Esophagus squamous epithelium (tissue), 5 donors: ENCODE results near the gene MBOAT1. TPM values are rescaled to one million over a fixed set of nuclear protein-coding genes. Genes with fewer than 3 reads are reported as not detected.

Source experiments
- DNase-seq: peaks from one replicate; lab custom pipeline; 2025; lab: John Stamatoyannopoulos, UW
- H3K27ac ChIP-seq, 4 donors: fragments of 200-600 bp; sonication (generic); one replicate each; pipeline ENCODE4 v1.5.1; 2016 to 2019; ENCODE audit warnings: mild to moderate bottlenecking in 1 of 4
- H3K27me3 ChIP-seq, 4 donors: fragments of 200-600 bp; sonication (generic); 1 replicate in 3 of 4; 2 replicates in 1 of 4; pipeline versions ENCODE4 v1.5.1 to v1.6.0; 2017 to 2021; ENCODE audit warnings: antibody characterized with exemption in 1 of 4
- H3K36me3 ChIP-seq, 3 donors: fragments of 200-600 bp; sonication (generic); one replicate each; pipeline ENCODE4 v1.5.1; 2016 to 2019
- H3K4me1 ChIP-seq, 3 donors: fragments of 200-600 bp; sonication (generic); one replicate each; pipeline ENCODE4 v1.5.1; 2017 to 2019
- H3K4me3 ChIP-seq, 4 donors: fragments of 200-600 bp; sonication (generic); 1 replicate in 3 of 4; 2 replicates in 1 of 4; pipeline ENCODE4 v1.5.1; 2016 to 2019; ENCODE audit warnings: mild to moderate bottlenecking in 2 of 4, moderate library complexity in 1 of 4
- H3K9me3 ChIP-seq, 3 donors: fragments of 200-600 bp; sonication (generic); one replicate each; pipeline ENCODE4 v1.5.1; 2016 to 2019
- CTCF ChIP-seq, 6 experiments: fragments of 450-650 bp in 4 of 6; fragments of 200-600 bp in 2 of 6; sonication (generic) in 2 of 6; IDR thresholded peaks; one replicate each; pipeline ENCODE4 v1.5.1; 2016 to 2019; ENCODE audit warnings: antibody characterized with exemption in 6 of 6, mild to moderate bottlenecking in 4 of 6, moderate library complexity in 4 of 6
- POLR2A ChIP-seq, 4 donors: fragments of 450-650 bp; IDR thresholded peaks; one replicate each; pipeline ENCODE4 v1.6.1; 2017; ENCODE audit warnings: antibody characterized with exemption in 4 of 4, mild to moderate bottlenecking in 4 of 4, moderate library complexity in 3 of 4
- WGBS, 2 donors: methylation state at CpG; one replicate each; pipeline ENCODE4 v1.1.5; 2018; 5-methylcytosine and 5-hydroxymethylcytosine counted together
- intact Hi-C: fragments of 100-400 bp; cut with DNase I; formaldehyde crosslinking; loops from one replicate; pipeline ENCODE4 v1.15.0; 2022
- total RNA-seq, 4 donors: library from RNA; depleted of rRNA; stranded (reverse); fragments of >200 nt; gene quantifications; one replicate each; pipeline ENCODE4 v1.1.0, GENCODE V29; 2016
- donor health status: DM: yes; HTN: yes; CAD: no.

The MBOAT1 gene
- total RNA-seq, 4 donors from 2014 or later = 5.2 to 12.8 (median 12.0) TPM

- TF ChIP-seq CTCF (IDR thresholded peaks at IDR 0.05) (no peak), POLR2A (IDR thresholded peaks at IDR 0.05) (no peak)
- H3K36me3 ChIP-seq = peaks cover 0 to 97% (median 0%) of the 10 kb centered on the region in 3 donors
Observed at GRCh38 chr6:20118892-20119291, 93.4 kb downstream of the MBOAT1 start.

GRCh38 chr6:20117474-20117873 is 94.8 kb downstream of the MBOAT1 start:
- Histone ChIP-seq H3K27ac (peak overlapping the region in 1 of 4 donors; percentile 38), H3K4me1 (peaks cover 0 to 14% (median 0%) of the 10 kb centered on the region in 3 donors), H3K9me3 (no peaks in the 10 kb centered on the region), H3K4me3 (no peak overlapping the region), H3K36me3 (peaks cover 0 to 97% (median 9%) of the 10 kb centered on the region in 3 donors), H3K27me3 (no peaks in the 10 kb centered on the region)
- no peak for DNase-seq
- TF ChIP-seq CTCF (IDR thresholded peaks at IDR 0.05) (no peak), POLR2A (IDR thresholded peaks at IDR 0.05) (no peak)
- 34 to 42% methylated on average over 3 of the region's 3 CpGs for WGBS, 2 donors
- intact Hi-C loops = no loop called here

More at GRCh38 chr6:20118892-20119291, 93.4 kb downstream of the MBOAT1 start:
- DNase-seq = no peak
- H3K9me3 ChIP-seq = no peaks in the 10 kb centered on the region
- H3K27ac ChIP-seq = no peak overlapping the region
- peaks cover 0 to 14% (median 0%) of the 10 kb centered on the region in 3 donors for H3K4me1 ChIP-seq
- H3K4me3 ChIP-seq = no peak overlapping the region
- H3K27me3 ChIP-seq = no peaks in the 10 kb centered on the region
- intact Hi-C loops = no loop called here
- WGBS, 2 donors = 74 to 90% methylated on average over 4 of the region's 4 CpGs

- H3K36me3 ChIP-seq = peaks cover 0 to 98% (median 10%) of the 10 kb centered on the region in 3 donors
- intact Hi-C loops = no loop called here
- WGBS, 2 donors = 93 to 94% methylated on average over 7 of the region's 7 CpGs
Observed at GRCh38 chr6:20116792-20117191, 95.5 kb downstream of the MBOAT1 start.

GRCh38 chr6:20115246-20115980 is 96.9 kb downstream of the MBOAT1 start:
- 84 to 89% methylated on average over 8 to 9 of the region's 9 CpGs for WGBS, 2 donors
- DNase-seq = no peak
- H3K27me3 ChIP-seq = no peaks in the 10 kb centered on the region
- H3K4me1 ChIP-seq = peaks cover 0 to 14% (median 0%) of the 10 kb centered on the region in 3 donors
- H3K27ac ChIP-seq = no peak overlapping the region
- TF ChIP-seq CTCF (IDR thresholded peaks at IDR 0.05) = no peak
- TF ChIP-seq POLR2A (IDR thresholded peaks at IDR 0.05) = no peak
- H3K36me3 ChIP-seq = peaks cover 0 to 97% (median 10%) of the 10 kb centered on the region in 3 donors
- intact Hi-C loops = no loop called here
- no peaks in the 10 kb centered on the region for H3K9me3 ChIP-seq
- no peak overlapping the region for H3K4me3 ChIP-seq

More at GRCh38 chr6:20116792-20117191, 95.5 kb downstream of the MBOAT1 start:
- no peak overlapping the region for H3K4me3 ChIP-seq
- H3K27ac ChIP-seq = peak overlapping the region in 1 of 4 donors; percentile 38
- no peaks in the 10 kb centered on the region for H3K27me3 ChIP-seq
- no peaks in the 10 kb centered on the region for H3K9me3 ChIP-seq
- no peak for TF ChIP-seq POLR2A (IDR thresholded peaks at IDR 0.05)
- TF ChIP-seq CTCF (IDR thresholded peaks at IDR 0.05) = no peak
- H3K4me1 ChIP-seq = peaks cover 0 to 14% (median 0%) of the 10 kb centered on the region in 3 donors
- DNase-seq = no peak

- no peak for TF ChIP-seq POLR2A (IDR thresholded peaks at IDR 0.05)
- no peak for TF ChIP-seq CTCF (IDR thresholded peaks at IDR 0.05)
- Histone ChIP-seq H3K27me3 (no peaks in the 10 kb centered on the region), H3K36me3 (peaks cover 0 to 97% (median 10%) of the 10 kb centered on the region in 3 donors), H3K4me3 (no peak overlapping the region), H3K9me3 (no peaks in the 10 kb centered on the region), H3K4me1 (peaks cover 0 to 11% (median 0%) of the 10 kb centered on the region in 3 donors), H3K27ac (no peak overlapping the region)
- DNase-seq = no peak
- WGBS, 2 donors = 82 to 89% methylated on average over 2 of the region's 2 CpGs
- intact Hi-C loops = no loop called here
Observed at GRCh38 chr6:20113649-20114224, 98.5 kb downstream of the MBOAT1 start.
